ENCODE measurements around the gene TBC1D3E.
"Not testable (repeated sequence)": the region's sequence is repeated elsewhere in the genome, so short reads cannot be mapped to it uniquely, and the experiment has no call there.

Gene TBC1D3E

GRCh38 chr17:38127651-38128050 is at the start of gene TBC1D3E:
TBC1D3E (plus strand) TSS chr17:38127951; CDS start chr17:38129496, 1,545 bp downstream.
- not testable (repeated sequence) for DNase-seq

GRCh38 chr17:38087344-38087743 is 40.4 kb upstream of the TBC1D3E start:
- not testable (repeated sequence) for DNase-seq

DNA sequence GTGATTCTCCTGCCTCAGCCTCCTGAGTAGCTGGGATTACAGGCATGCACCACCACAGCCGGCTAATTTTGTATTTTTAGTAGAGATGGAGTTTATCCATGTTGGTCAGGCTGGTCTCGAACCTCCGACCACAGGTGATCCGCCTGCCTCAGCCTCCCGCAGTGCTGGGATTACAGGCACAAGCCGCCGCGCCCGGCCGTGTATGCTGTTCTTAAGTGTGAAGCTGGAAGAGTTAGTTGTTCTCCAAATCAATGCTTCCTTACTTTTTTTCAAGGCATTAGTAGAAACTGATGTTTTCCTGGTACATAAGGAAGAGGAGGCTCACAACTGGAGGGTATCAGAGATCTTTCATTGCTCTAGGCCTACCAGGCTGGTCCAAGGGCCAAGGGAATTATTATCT is 39.6 kb upstream of the TBC1D3E start:
- not testable (repeated sequence) for DNase-seq

GRCh38 chr17:38094059-38094694 is 33.6 kb upstream of the TBC1D3E start:
- not testable (repeated sequence) for DNase-seq

DNA sequence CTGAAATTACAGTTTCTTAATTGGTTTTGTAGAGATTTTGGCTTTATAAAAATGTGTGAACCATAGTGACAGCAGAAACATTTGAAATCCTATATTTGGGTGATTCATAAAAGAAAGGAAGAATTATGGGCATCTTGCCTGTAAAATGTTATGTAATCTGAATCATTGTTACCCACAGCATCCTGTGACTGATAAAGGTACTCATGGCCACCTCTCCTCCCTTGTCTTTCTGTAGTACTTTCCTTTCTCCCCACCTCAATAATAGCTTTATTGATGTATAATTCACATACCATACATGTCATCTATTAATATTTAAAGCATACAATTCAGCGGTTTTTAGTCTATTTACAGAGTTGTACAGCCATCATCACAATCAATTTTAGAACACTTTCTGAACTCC is 28.5 kb upstream of the TBC1D3E start:
- DNase-seq = not testable (repeated sequence)

DNA sequence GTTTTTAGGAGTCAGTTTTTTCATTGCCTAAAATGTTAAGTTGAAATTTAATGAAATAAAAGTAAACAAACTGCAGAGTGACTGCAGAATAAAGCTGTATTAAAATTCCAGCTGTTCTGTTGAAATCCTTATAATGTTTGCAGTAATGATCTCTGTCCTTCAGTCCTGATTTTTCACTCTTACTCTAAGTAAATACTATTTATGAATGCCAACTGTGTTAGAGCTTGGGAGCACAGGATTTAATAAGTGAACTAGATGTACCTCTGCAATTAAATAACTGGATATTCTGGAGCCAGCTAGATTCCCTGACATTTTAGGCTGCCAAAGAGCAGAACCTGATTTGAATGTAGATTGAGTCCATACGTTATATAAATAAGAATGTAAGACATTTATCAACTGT is 7.9 kb upstream of the TBC1D3E start:
- DNase-seq = not testable (repeated sequence)

GRCh38 chr17:38134860-38135259 is 7.1 kb downstream of the TBC1D3E start:
- not testable (repeated sequence) for DNase-seq

Measured in right hindlimb (tissue), 1 donor.